ENCODE measurements around the gene TESMIN. TPM values are rescaled to one million over a fixed set of nuclear protein-coding genes. Genes with fewer than 3 reads are reported as not detected.

TESMIN gene
- polyA plus RNA-seq, 3 donors = 1.9 to 2.6 (median 2.5) TPM

DNA sequence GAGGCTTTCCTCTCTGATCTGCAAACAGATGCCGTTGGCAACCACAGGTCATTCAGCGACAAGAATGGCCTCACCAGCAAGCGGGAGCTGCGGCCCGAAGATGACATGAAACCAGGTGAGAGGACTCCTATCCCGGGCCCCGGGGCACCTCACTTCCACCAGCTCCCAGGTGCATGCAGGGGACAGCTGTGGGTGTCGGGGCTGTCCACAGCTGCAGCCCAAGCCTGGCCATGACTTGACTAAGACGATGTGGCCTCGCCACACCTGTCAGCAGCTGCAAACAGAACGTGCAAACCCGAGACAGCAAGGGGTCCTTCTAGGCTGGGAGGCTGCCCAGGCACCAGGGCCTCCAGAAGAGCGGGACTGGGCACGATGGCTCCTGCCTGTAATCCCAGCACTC lies 63.3 kb downstream of the TESMIN start:
- Mint-ChIP-seq H3K9me3 (peaks cover 0 to 9% (median 2%) of the 10 kb centered on the region in 7 donors), H3K4me1 (no peaks in the 10 kb centered on the region), H3K27me3 (ENCODE audit: low read depth in 3 of 3) (peaks cover 63 to 76% (median 65%) of the 10 kb centered on the region in 3 donors), H3K36me3 (no peaks in the 10 kb centered on the region), H3K4me3 (no peak overlapping the region), H3K27ac (no peak overlapping the region)
- H3K79me2 ChIP-seq (ENCODE audit: insufficient read depth, low read length) = no peaks in the 10 kb centered on the region
- H3K4me1 ChIP-seq (ENCODE audit: control insufficient read depth in 1 of 2, insufficient read depth in 2 of 2, low read length in 2 of 2) = peaks cover 7 to 10% of the 10 kb centered on the region in 2 donors
- no peak overlapping the region for H3K27ac ChIP-seq (ENCODE audit: low read depth in 1 of 2, low read length in 2 of 2)
- no peak overlapping the region for H3K4me2 ChIP-seq (replicated peaks; ENCODE audit: extremely low read depth, low read length, poor library complexity, severe bottlenecking)
- WGBS (ENCODE audit: insufficient coverage) = 94% methylated on average over 14 of the region's 14 CpGs
- peaks cover 18 to 61% of the 10 kb centered on the region in 2 donors for H3K27me3 ChIP-seq (ENCODE audit: control insufficient read depth in 2 of 2, insufficient read depth in 2 of 2, low read length in 2 of 2)
- TF ChIP-seq, protein P1, sequence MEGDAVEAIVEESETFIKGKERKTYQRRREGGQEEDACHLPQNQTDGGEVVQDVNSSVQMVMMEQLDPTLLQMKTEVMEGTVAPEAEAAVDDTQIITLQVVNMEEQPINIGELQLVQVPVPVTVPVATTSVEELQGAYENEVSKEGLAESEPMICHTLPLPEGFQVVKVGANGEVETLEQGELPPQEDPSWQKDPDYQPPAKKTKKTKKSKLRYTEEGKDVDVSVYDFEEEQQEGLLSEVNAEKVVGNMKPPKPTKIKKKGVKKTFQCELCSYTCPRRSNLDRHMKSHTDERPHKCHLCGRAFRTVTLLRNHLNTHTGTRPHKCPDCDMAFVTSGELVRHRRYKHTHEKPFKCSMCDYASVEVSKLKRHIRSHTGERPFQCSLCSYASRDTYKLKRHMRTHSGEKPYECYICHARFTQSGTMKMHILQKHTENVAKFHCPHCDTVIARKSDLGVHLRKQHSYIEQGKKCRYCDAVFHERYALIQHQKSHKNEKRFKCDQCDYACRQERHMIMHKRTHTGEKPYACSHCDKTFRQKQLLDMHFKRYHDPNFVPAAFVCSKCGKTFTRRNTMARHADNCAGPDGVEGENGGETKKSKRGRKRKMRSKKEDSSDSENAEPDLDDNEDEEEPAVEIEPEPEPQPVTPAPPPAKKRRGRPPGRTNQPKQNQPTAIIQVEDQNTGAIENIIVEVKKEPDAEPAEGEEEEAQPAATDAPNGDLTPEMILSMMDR (IDR thresholded peaks at IDR 0.05) = no peak
- H3K36me3 ChIP-seq (replicated peaks in 1 of 2; ENCODE audit: control insufficient read depth in 1 of 2, insufficient read depth in 2 of 2, low read length in 2 of 2) = no peaks in the 10 kb centered on the region
- H3K9ac ChIP-seq (ENCODE audit: insufficient read depth, low read length, poor library complexity, severe bottlenecking) = no peak overlapping the region
- no peak overlapping the region for H3K4me3 ChIP-seq (replicated peaks in 1 of 3; ENCODE audit: low read depth in 2 of 3, low read length in 3 of 3)
- H4K20me1 ChIP-seq (ENCODE audit: insufficient read depth, low read length) = no peaks in the 10 kb centered on the region
- intact Hi-C loops (cut with micrococcal nuclease) = no loop called here
- H3K9me3 ChIP-seq (replicated peaks in 1 of 2; ENCODE audit: control insufficient read depth in 1 of 2, insufficient read depth in 1 of 2, low read length in 2 of 2) = peaks cover 0 to 6% of the 10 kb centered on the region in 2 donors
- no peak for DNase-seq
- H2AFZ ChIP-seq (ENCODE audit: insufficient read depth, low read depth, low read length, poor library complexity, severe bottlenecking) = no peak overlapping the region

DNA sequence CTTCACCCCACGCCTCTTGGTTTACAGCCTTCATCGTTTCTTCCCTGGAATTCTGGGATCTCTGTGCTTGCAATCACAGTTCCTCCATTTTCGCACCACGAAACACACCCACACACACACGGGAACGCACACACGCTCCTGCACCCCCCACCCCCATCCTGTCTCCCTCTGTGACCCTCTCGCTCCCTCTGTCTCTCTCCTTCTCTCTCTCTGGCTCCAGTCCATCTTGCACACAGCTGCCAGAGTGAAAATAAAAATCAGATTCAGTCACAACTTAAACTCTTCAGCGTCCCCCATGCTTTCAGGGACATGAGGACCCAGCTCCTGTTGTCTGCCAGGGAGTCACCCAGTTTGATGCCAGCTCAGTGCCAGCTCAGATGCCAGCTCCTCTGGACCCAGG lies 64.0 kb downstream of the TESMIN start:
- H3K9ac ChIP-seq (ENCODE audit: insufficient read depth, low read length, poor library complexity, severe bottlenecking) = no peak overlapping the region
- Mint-ChIP-seq H3K36me3 (no peaks in the 10 kb centered on the region), H3K27me3 (ENCODE audit: low read depth in 3 of 3) (peaks cover 69 to 82% (median 72%) of the 10 kb centered on the region in 3 donors), H3K4me1 (no peaks in the 10 kb centered on the region), H3K4me3 (no peak overlapping the region), H3K9me3 (peaks cover 0 to 9% (median 2%) of the 10 kb centered on the region in 7 donors), H3K27ac (no peak overlapping the region)
- H3K27me3 ChIP-seq (ENCODE audit: control insufficient read depth in 2 of 2, insufficient read depth in 2 of 2, low read length in 2 of 2) = peaks cover 21 to 67% of the 10 kb centered on the region in 2 donors
- H2AFZ ChIP-seq (ENCODE audit: insufficient read depth, low read depth, low read length, poor library complexity, severe bottlenecking) = no peak overlapping the region
- peaks cover 0 to 6% of the 10 kb centered on the region in 2 donors for H3K9me3 ChIP-seq (replicated peaks in 1 of 2; ENCODE audit: control insufficient read depth in 1 of 2, insufficient read depth in 1 of 2, low read length in 2 of 2)
- no peaks in the 10 kb centered on the region for H3K79me2 ChIP-seq (ENCODE audit: insufficient read depth, low read length)
- DNase-seq = no peak
- TF ChIP-seq, protein P1 (IDR thresholded peaks at IDR 0.05) = no peak
- H3K36me3 ChIP-seq (replicated peaks in 1 of 2; ENCODE audit: control insufficient read depth in 1 of 2, insufficient read depth in 2 of 2, low read length in 2 of 2) = no peaks in the 10 kb centered on the region
- peaks cover 7 to 10% of the 10 kb centered on the region in 2 donors for H3K4me1 ChIP-seq (ENCODE audit: control insufficient read depth in 1 of 2, insufficient read depth in 2 of 2, low read length in 2 of 2)
- intact Hi-C loops (cut with micrococcal nuclease) = no loop called here
- H3K27ac ChIP-seq (ENCODE audit: low read depth in 1 of 2, low read length in 2 of 2) = no peak overlapping the region
- H3K4me3 ChIP-seq (replicated peaks in 1 of 3; ENCODE audit: low read depth in 2 of 3, low read length in 3 of 3) = no peak overlapping the region
- H3K4me2 ChIP-seq (replicated peaks; ENCODE audit: extremely low read depth, low read length, poor library complexity, severe bottlenecking) = no peak overlapping the region
- H4K20me1 ChIP-seq (ENCODE audit: insufficient read depth, low read length) = no peaks in the 10 kb centered on the region
- 77% methylated on average over 9 of the region's 9 CpGs for WGBS (ENCODE audit: insufficient coverage)

Data from CD14-positive monocyte (primary cell).